HL-60 (cell line): ENCODE results near the gene BCL11B.

Experiments used
- POLR2AphosphoS5 ChIP-seq: IDR thresholded peaks from 2 replicates; pipeline ENCODE4 v1.6.1; 2012; ENCODE audit warnings: low read depth
- TF ChIP-seq, protein P1 (sequence below): IDR thresholded peaks from 2 replicates; pipeline ENCODE4 v1.6.1; 2012; ENCODE audit warnings: low read depth; ENCODE audit not compliant: insufficient replicate concordance
- TF ChIP-seq, protein P2 (sequence below): IDR thresholded peaks from one replicate; pipeline ENCODE4 v1.5.1; 2011; ENCODE audit warnings: low read length, control low read depth, inconsistent platforms; ENCODE audit not compliant: insufficient read depth

DNA sequence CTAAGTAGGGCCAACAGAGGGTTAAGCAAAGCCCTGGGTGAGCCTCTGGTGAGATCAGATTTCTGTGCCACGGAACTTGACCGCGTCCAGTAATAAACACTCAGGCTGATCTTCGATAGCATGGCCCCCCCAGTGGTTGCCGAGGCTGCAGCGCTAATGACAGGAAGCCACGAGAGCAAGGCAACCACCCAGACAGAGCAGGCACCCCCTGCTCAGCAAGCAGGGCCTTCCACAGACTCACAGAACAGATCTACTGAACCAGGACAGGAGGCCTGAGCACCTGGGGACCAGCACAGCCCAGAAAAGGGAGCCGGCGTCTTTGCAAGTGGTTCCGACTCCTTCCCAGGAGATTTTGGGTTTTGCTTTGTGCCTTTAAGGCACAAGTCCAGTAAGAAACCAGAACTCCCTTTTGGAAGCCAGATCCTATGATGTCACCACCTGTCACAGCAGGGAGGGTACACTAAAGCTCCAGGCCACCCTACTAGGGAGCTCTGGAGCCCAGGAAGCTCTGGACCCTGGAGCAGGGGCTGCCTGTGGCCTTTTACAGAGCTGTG is 42.3 kb downstream of the BCL11B start:
- TF ChIP-seq, protein P1, sequence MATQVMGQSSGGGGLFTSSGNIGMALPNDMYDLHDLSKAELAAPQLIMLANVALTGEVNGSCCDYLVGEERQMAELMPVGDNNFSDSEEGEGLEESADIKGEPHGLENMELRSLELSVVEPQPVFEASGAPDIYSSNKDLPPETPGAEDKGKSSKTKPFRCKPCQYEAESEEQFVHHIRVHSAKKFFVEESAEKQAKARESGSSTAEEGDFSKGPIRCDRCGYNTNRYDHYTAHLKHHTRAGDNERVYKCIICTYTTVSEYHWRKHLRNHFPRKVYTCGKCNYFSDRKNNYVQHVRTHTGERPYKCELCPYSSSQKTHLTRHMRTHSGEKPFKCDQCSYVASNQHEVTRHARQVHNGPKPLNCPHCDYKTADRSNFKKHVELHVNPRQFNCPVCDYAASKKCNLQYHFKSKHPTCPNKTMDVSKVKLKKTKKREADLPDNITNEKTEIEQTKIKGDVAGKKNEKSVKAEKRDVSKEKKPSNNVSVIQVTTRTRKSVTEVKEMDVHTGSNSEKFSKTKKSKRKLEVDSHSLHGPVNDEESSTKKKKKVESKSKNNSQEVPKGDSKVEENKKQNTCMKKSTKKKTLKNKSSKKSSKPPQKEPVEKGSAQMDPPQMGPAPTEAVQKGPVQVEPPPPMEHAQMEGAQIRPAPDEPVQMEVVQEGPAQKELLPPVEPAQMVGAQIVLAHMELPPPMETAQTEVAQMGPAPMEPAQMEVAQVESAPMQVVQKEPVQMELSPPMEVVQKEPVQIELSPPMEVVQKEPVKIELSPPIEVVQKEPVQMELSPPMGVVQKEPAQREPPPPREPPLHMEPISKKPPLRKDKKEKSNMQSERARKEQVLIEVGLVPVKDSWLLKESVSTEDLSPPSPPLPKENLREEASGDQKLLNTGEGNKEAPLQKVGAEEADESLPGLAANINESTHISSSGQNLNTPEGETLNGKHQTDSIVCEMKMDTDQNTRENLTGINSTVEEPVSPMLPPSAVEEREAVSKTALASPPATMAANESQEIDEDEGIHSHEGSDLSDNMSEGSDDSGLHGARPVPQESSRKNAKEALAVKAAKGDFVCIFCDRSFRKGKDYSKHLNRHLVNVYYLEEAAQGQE = no peak
- TF ChIP-seq, protein P2, sequence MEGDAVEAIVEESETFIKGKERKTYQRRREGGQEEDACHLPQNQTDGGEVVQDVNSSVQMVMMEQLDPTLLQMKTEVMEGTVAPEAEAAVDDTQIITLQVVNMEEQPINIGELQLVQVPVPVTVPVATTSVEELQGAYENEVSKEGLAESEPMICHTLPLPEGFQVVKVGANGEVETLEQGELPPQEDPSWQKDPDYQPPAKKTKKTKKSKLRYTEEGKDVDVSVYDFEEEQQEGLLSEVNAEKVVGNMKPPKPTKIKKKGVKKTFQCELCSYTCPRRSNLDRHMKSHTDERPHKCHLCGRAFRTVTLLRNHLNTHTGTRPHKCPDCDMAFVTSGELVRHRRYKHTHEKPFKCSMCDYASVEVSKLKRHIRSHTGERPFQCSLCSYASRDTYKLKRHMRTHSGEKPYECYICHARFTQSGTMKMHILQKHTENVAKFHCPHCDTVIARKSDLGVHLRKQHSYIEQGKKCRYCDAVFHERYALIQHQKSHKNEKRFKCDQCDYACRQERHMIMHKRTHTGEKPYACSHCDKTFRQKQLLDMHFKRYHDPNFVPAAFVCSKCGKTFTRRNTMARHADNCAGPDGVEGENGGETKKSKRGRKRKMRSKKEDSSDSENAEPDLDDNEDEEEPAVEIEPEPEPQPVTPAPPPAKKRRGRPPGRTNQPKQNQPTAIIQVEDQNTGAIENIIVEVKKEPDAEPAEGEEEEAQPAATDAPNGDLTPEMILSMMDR = no peak
- TF ChIP-seq POLR2AphosphoS5 = no peak
